ENCODE results near the gene LYZL4. TPM values are rescaled to one million over a fixed set of nuclear protein-coding genes. Genes with fewer than 3 reads are reported as not detected.

The LYZL4 gene
- total and polyA plus RNA-seq, 2 of the 13 experiments (the other 11 are each of a cell fraction or from before 2014, with no cell fraction given) = not detected

- peaks cover 2 to 6% of the 10 kb centered on the region in 2 experiments; a peak in 2 of 5 replicates for H3K27me3 ChIP-seq (ENCODE audit: control insufficient read depth in 1 of 2, insufficient read depth in 2 of 2, low read length in 2 of 2)
- H3K79me2 ChIP-seq (ENCODE audit: insufficient read depth, low read length) = no peaks in the 10 kb centered on the region
- H3K4me1 ChIP-seq (ENCODE audit: insufficient read depth, low read length) = peaks cover 7% of the 10 kb centered on the region
- DNase-seq (ENCODE audit: low spot score) (no peak), FAIRE-seq (no peak), ATAC-seq (no peak)
- peaks cover 4% of the 10 kb centered on the region; the same call in 1 of the 2 replicates for H3K9me3 ChIP-seq (ENCODE audit: low read length)
- H4K20me1 ChIP-seq (ENCODE audit: insufficient read depth, low read length) = no peaks in the 10 kb centered on the region
- no peak overlapping the region for H3K4me2 ChIP-seq (ENCODE audit: low read depth, low read length)
- no peaks in the 10 kb centered on the region for H3K36me3 ChIP-seq (replicated peaks in 1 of 2; ENCODE audit: control insufficient read depth in 1 of 2, insufficient read depth in 2 of 2, low read length in 2 of 2)
- H3K9ac ChIP-seq (ENCODE audit: insufficient read depth, low read depth, low read length) = no peak overlapping the region
- no peak overlapping the region for H3K27ac ChIP-seq (ENCODE audit: extremely low read length, insufficient read depth, low read length)
- WGBS (ENCODE audit: low lambda C conversion rate) = 50% methylated on average over 2 of the region's 2 CpGs
- no TSS peak for BruUV-seq (replicated peaks)
- ChIA-PET POLR2A (no interaction called here), CTCF (ENCODE audit: low intra/inter-chr PET ratio, low total read pairs) (no interaction called here)
- H2AFZ ChIP-seq (ENCODE audit: low read length) = no peak overlapping the region
- intact Hi-C loops (cut with micrococcal nuclease; ENCODE audit: unreplicated experiment) = no loop called here
- in situ Hi-C loops (cut with HindIII; ENCODE audit: extremely low pct_ligation_motif_present, low pct_unique_long_range_greater_than_20kb) = no loop called here
- no peak overlapping the region for H3K4me3 ChIP-seq (replicated peaks in 1 of 3; ENCODE audit: insufficient read depth in 1 of 3, low read depth in 2 of 3, low read length in 3 of 3)
- TF ChIP-seq ZNF781 (CRISPR knock-in tag; IDR thresholded peaks at IDR 0.05; ENCODE audit: borderline replicate concordance, not compliant biosample characterization) (no peak), ZSCAN31 (CRISPR knock-in tag; IDR thresholded peaks at IDR 0.05; ENCODE audit: low read depth) (no peak), PRDM4 (CRISPR knock-in tag; IDR thresholded peaks at IDR 0.05; ENCODE audit: borderline replicate concordance) (no peak), ZBTB46 (CRISPR knock-in tag; IDR thresholded peaks at IDR 0.05; ENCODE audit: borderline replicate concordance) (no peak), ZNF740 (CRISPR knock-in tag; IDR thresholded peaks at IDR 0.05) (no peak), NFKB2 (CRISPR knock-in tag; IDR thresholded peaks at IDR 0.05; ENCODE audit: borderline replicate concordance) (no peak), CAMTA2 (CRISPR knock-in tag; IDR thresholded peaks at IDR 0.05; ENCODE audit: borderline replicate concordance) (no peak), ZBTB21 (CRISPR knock-in tag; IDR thresholded peaks at IDR 0.05) (no peak), ZNF766 (CRISPR knock-in tag; IDR thresholded peaks at IDR 0.05; ENCODE audit: borderline replicate concordance) (no peak), PCBP2 (optimal IDR thresholded peaks at IDR 0.05; ENCODE audit: low read depth, low read length, poor library complexity, severe bottlenecking) (no peak), SNAPC2 (CRISPR knock-in tag; IDR thresholded peaks at IDR 0.05) (no peak), DZIP1 (CRISPR knock-in tag; IDR thresholded peaks at IDR 0.05) (no peak), ZZZ3 (CRISPR knock-in tag; IDR thresholded peaks at IDR 0.05; ENCODE audit: borderline replicate concordance) (no peak), CBX5 (CRISPR knock-in tag; IDR thresholded peaks at IDR 0.05; ENCODE audit: borderline replicate concordance) (no peak), ZNF761 (CRISPR knock-in tag; conservative IDR thresholded peaks at IDR 0.05) (no peak)
Measured at GRCh38 chr3:42402394-42403096, 7.9 kb downstream of the LYZL4 start.

All from HepG2 (cell line).